ENCODE results near the gene CIITA. TPM values are rescaled to one million over a fixed set of nuclear protein-coding genes. Genes with fewer than 3 reads are reported as not detected.

CIITA gene
- total RNA-seq, 1 experiment from 2014 or later, result not detected

- no peak overlapping the region for H3T11ph ChIP-seq (ENCODE audit: low read length)
- H3K56ac ChIP-seq (ENCODE audit: insufficient read length, low read depth, low read length), result no peak overlapping the region
- Mint-ChIP-seq H3K27ac (no peak overlapping the region), H3K9me3 (peaks cover 3 to 10% of the 10 kb centered on the region in 2 experiments; a peak in 3 of 5 replicates), H3K27me3 (ENCODE audit: low read depth) (peaks cover 15% of the 10 kb centered on the region), H3K4me3 (no peak overlapping the region), H3K36me3 (ENCODE audit: insufficient read depth in 1 of 3, low read depth in 3 of 3) (no peaks in the 10 kb centered on the region), H3K4me1 (no peaks in the 10 kb centered on the region)
- H3K23ac ChIP-seq (ENCODE audit: insufficient read length, low read depth, low read length), result no peak overlapping the region
- no peak overlapping the region for H4K8ac ChIP-seq (replicated peaks; ENCODE audit: insufficient read length, low read depth, low read length)
- H2BK120ac ChIP-seq (ENCODE audit: low read depth, low read length, poor library complexity, severe bottlenecking), result no peak overlapping the region
- DNase-seq, result no peak
- no peak overlapping the region for H4K91ac ChIP-seq (ENCODE audit: insufficient read length, low read depth, low read length)
- H3K27ac ChIP-seq (ENCODE audit: insufficient read length, low read depth, low read length), result no peak overlapping the region
- H3K27me3 ChIP-seq (ENCODE audit: insufficient read depth, low read length), result no peaks in the 10 kb centered on the region
- no peak overlapping the region for H4K5ac ChIP-seq (ENCODE audit: insufficient read length, low read depth, low read length)
- H3K9ac ChIP-seq (ENCODE audit: extremely low read depth, insufficient read length, low read length), result no peak overlapping the region
- no peaks in the 10 kb centered on the region for H3K4me1 ChIP-seq (ENCODE audit: insufficient read depth, low read length)
- no peak overlapping the region for H2BK20ac ChIP-seq (ENCODE audit: low read depth, low read length, poor library complexity, severe bottlenecking)
- H3K79me2 ChIP-seq (ENCODE audit: insufficient read depth, low read length), result no peaks in the 10 kb centered on the region
- H3K14ac ChIP-seq (ENCODE audit: insufficient read depth, low read length), result no peak overlapping the region
- H4K20me1 ChIP-seq (ENCODE audit: control insufficient read depth, insufficient read depth, insufficient read length), result no peaks in the 10 kb centered on the region
- no peak overlapping the region for H2BK15ac ChIP-seq (ENCODE audit: low read depth, low read length)
- no peak overlapping the region for H2BK5ac ChIP-seq (ENCODE audit: insufficient read length, low read length)
- H3K18ac ChIP-seq (ENCODE audit: insufficient read length, low read depth, low read length), result no peak overlapping the region
- no peak overlapping the region for H3K4me2 ChIP-seq (ENCODE audit: insufficient read depth, insufficient read length, low read length)
- H3K79me1 ChIP-seq (ENCODE audit: insufficient read depth, low read depth, low read length, poor library complexity, severe bottlenecking), result no peaks in the 10 kb centered on the region
- H2BK12ac ChIP-seq (ENCODE audit: insufficient read length, low read depth, low read length), result no peak overlapping the region
- no peak overlapping the region for H3K4ac ChIP-seq (ENCODE audit: low read depth, low read length)
- WGBS (ENCODE audit: extremely low coverage, insufficient read length, low lambda C conversion rate), result no CpG with 5 or more reads among the region's 46 CpGs
- no peaks in the 10 kb centered on the region for H3K23me2 ChIP-seq (ENCODE audit: insufficient read length, low read depth, low read length, poor library complexity, severe bottlenecking)
- no peak overlapping the region for H2AFZ ChIP-seq (ENCODE audit: low read length)
- no peaks in the 10 kb centered on the region for H3K9me3 ChIP-seq (ENCODE audit: control insufficient read depth, low read depth, low read length)
- TF ChIP-seq, protein P1, sequence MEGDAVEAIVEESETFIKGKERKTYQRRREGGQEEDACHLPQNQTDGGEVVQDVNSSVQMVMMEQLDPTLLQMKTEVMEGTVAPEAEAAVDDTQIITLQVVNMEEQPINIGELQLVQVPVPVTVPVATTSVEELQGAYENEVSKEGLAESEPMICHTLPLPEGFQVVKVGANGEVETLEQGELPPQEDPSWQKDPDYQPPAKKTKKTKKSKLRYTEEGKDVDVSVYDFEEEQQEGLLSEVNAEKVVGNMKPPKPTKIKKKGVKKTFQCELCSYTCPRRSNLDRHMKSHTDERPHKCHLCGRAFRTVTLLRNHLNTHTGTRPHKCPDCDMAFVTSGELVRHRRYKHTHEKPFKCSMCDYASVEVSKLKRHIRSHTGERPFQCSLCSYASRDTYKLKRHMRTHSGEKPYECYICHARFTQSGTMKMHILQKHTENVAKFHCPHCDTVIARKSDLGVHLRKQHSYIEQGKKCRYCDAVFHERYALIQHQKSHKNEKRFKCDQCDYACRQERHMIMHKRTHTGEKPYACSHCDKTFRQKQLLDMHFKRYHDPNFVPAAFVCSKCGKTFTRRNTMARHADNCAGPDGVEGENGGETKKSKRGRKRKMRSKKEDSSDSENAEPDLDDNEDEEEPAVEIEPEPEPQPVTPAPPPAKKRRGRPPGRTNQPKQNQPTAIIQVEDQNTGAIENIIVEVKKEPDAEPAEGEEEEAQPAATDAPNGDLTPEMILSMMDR (conservative IDR thresholded peaks at IDR 0.05), result no peak
- no peak overlapping the region for H2AK5ac ChIP-seq (ENCODE audit: insufficient read length, low read length)
These were observed 30.1 kb downstream of the CIITA start for GRCh38 chr16:10906914-10907756.
